ENCODE results near the gene COL16A1.

Gene COL16A1

DNA sequence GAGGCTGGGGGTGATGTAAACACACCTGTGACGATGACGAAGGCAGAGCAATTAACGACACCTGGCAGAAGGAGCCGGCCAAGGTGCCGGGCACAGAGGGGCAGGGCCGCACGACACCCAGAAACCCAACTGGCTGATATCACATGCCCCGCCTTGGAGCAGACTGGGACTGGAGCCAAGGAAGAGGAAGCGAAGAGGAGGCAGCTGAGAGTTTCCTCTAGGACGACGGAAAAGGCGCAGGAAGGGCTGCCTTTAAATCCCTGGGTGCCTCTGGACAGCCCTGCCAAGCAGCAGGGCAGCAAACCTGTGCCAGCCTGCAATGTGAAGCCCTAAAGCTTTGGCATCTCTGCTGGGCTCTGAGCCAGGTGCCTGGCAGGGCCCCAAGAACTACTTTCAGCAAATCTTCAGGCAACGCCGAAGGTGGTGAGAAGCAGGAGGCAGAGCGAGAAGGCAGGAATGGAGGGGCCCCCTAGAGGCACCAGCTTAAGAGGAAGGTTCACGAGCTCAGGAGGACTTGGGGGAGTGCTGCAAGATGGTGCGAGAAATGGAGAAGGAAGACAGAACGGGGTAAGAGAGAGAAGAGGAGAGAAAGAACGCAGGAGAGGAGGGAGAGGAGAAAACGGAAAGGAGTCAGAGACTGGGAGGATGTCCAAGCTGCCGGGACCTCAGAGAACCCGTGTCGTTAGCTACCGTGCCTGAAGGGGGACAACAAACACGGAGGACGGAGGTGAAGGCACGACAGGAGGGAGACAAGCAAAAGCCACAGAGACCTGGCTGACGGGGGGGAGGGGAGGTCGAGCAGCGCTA, 33.8 kb downstream of the COL16A1 start (continued):
- TF ChIP-seq, protein P1, sequence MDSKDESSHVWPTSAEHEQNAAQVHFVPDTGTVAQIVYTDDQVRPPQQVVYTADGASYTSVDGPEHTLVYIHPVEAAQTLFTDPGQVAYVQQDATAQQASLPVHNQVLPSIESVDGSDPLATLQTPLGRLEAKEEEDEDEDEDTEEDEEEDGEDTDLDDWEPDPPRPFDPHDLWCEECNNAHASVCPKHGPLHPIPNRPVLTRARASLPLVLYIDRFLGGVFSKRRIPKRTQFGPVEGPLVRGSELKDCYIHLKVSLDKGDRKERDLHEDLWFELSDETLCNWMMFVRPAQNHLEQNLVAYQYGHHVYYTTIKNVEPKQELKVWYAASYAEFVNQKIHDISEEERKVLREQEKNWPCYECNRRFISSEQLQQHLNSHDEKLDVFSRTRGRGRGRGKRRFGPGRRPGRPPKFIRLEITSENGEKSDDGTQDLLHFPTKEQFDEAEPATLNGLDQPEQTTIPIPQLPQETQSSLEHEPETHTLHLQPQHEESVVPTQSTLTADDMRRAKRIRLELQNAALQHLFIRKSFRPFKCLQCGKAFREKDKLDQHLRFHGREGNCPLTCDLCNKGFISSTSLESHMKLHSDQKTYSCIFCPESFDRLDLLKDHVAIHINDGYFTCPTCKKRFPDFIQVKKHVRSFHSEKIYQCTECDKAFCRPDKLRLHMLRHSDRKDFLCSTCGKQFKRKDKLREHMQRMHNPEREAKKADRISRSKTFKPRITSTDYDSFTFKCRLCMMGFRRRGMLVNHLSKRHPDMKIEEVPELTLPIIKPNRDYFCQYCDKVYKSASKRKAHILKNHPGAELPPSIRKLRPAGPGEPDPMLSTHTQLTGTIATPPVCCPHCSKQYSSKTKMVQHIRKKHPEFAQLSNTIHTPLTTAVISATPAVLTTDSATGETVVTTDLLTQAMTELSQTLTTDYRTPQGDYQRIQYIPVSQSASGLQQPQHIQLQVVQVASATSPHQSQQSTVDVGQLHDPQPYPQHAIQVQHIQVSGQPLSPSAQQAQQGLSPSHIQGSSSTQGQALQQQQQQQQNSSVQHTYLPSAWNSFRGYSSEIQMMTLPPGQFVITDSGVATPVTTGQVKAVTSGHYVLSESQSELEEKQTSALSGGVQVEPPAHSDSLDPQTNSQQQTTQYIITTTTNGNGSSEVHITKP (tag by site-specific recombination; IDR thresholded peaks at IDR 0.05), result peak; percentile 33; the same call in 1 of the 2 replicates
- TF ChIP-seq SP2 (tag by site-specific recombination; IDR thresholded peaks at IDR 0.05), result peak; percentile 56
- TF ChIP-seq, protein P2, sequence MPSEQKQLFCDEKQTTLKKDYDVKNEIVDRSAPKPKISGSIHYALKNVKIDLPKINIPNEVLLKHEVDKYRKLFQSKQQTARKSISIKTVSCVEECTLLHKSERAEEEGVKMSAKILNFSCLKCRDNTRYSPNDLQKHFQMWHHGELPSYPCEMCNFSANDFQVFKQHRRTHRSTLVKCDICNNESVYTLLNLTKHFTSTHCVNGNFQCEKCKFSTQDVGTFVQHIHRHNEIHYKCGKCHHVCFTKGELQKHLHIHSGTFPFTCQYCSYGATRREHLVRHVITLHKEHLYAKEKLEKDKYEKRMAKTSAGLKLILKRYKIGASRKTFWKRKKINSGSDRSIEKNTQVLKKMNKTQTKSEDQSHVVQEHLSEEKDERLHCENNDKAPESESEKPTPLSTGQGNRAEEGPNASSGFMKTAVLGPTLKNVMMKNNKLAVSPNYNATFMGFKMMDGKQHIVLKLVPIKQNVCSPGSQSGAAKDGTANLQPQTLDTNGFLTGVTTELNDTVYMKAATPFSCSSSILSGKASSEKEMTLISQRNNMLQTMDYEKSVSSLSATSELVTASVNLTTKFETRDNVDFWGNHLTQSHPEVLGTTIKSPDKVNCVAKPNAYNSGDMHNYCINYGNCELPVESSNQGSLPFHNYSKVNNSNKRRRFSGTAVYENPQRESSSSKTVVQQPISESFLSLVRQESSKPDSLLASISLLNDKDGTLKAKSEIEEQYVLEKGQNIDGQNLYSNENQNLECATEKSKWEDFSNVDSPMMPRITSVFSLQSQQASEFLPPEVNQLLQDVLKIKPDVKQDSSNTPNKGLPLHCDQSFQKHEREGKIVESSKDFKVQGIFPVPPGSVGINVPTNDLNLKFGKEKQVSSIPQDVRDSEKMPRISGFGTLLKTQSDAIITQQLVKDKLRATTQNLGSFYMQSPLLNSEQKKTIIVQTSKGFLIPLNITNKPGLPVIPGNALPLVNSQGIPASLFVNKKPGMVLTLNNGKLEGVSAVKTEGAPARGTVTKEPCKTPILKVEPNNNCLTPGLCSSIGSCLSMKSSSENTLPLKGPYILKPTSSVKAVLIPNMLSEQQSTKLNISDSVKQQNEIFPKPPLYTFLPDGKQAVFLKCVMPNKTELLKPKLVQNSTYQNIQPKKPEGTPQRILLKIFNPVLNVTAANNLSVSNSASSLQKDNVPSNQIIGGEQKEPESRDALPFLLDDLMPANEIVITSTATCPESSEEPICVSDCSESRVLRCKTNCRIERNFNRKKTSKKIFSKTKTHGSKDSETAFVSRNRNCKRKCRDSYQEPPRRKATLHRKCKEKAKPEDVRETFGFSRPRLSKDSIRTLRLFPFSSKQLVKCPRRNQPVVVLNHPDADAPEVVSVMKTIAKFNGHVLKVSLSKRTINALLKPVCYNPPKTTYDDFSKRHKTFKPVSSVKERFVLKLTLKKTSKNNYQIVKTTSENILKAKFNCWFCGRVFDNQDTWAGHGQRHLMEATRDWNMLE (tag by site-specific recombination; conservative IDR thresholded peaks at IDR 0.05; ENCODE audit: low read depth), result no peak
- TF ChIP-seq PATZ1 (tag by site-specific recombination; IDR thresholded peaks at IDR 0.05), result 0 out of 2 replicates have a peak, but pooled peaks have one; percentile 25
- peak; percentile 58 for TF ChIP-seq ZBTB20 (tag by site-specific recombination; IDR thresholded peaks at IDR 0.05)
- TF ChIP-seq HIC1 (tag by site-specific recombination; IDR thresholded peaks at IDR 0.05), result peak; percentile 39; the same call in 1 of the 2 replicates
- TF ChIP-seq ZNF266 (tag by site-specific recombination; IDR thresholded peaks at IDR 0.05; ENCODE audit: low read depth), result no peak
- TF ChIP-seq ZNF777 (tag by site-specific recombination; IDR thresholded peaks at IDR 0.05; ENCODE audit: borderline replicate concordance), result 0 out of 2 replicates have a peak, but pooled peaks have one; percentile 38
- TF ChIP-seq, protein P3, sequence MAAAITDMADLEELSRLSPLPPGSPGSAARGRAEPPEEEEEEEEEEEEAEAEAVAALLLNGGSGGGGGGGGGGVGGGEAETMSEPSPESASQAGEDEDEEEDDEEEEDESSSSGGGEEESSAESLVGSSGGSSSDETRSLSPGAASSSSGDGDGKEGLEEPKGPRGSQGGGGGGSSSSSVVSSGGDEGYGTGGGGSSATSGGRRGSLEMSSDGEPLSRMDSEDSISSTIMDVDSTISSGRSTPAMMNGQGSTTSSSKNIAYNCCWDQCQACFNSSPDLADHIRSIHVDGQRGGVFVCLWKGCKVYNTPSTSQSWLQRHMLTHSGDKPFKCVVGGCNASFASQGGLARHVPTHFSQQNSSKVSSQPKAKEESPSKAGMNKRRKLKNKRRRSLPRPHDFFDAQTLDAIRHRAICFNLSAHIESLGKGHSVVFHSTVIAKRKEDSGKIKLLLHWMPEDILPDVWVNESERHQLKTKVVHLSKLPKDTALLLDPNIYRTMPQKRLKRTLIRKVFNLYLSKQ (tag by site-specific recombination; IDR thresholded peaks at IDR 0.05; ENCODE audit: borderline replicate concordance), result no peak
- TF ChIP-seq GLIS1 (tag by site-specific recombination; IDR thresholded peaks at IDR 0.05), result peak; percentile 57
- TF ChIP-seq ZNF514 (tag by site-specific recombination; IDR thresholded peaks at IDR 0.05), result no peak
- peak; percentile 79 for TF ChIP-seq ZNF660 (tag by site-specific recombination; IDR thresholded peaks at IDR 0.05)
- no peak for TF ChIP-seq ZNF223 (tag by site-specific recombination; IDR thresholded peaks at IDR 0.05)
